ENCODE data around the gene AGR2. TPM values are rescaled to one million over a fixed set of nuclear protein-coding genes. Genes with fewer than 3 reads are reported as not detected.

AGR2 gene
- total RNA-seq, 1 experiment from 2014 or later: 147 TPM

DNA sequence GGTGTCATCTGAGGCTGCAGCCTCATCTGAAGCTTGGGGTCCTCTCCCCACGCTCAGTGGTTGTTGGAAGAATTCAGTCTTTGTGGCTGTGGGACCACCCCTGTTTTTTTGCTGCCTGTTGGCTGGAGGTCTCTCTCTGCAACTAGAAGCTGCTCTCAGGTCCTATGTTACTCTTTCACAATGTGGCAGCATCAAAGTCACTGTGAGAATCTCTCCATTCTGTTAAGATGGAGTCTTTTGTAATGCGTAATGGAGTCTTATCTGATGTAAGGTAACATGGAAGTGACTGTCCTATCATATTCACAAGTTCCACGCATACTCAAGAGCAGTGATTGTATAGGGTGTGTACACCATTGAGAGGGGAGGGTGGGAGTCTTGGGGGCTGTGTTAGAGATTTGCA lies 26.3 kb downstream of the AGR2 start:
- POLR2A ChIA-PET: no interaction called here
- in situ Hi-C loops (cut with HindIII; ENCODE audit: low pct_unique_long_range_greater_than_20kb, low sequenced_read_pairs): no loop called here
- Histone ChIP-seq H3K27ac (ENCODE audit: low read length) (no peak overlapping the region), H3K27me3 (ENCODE audit: control insufficient read depth, insufficient read depth, low read length) (no peaks in the 10 kb centered on the region), H3K36me3 (ENCODE audit: control insufficient read depth, insufficient read depth, low read length) (peaks cover 3% of the 10 kb centered on the region; the same call in 1 of the 2 replicates), H3K9me3 (ENCODE audit: control insufficient read depth, insufficient read depth, low read depth, low read length) (no peaks in the 10 kb centered on the region), H3K4me3 (ENCODE audit: low read depth in 2 of 2, low read length in 2 of 2) (no peak overlapping the region), H3K4me1 (ENCODE audit: control insufficient read depth, insufficient read depth, low read length) (no peaks in the 10 kb centered on the region)
- no peak for ATAC-seq
- BruUV-seq (replicated peaks): no TSS peak
- intact Hi-C loops (cut with micrococcal nuclease; ENCODE audit: unreplicated experiment): no loop called here
- DNase-seq (ENCODE audit: low read depth, low spot score): no peak
- CTCF ChIA-PET: no interaction called here
- no peak for TF ChIP-seq POLR2AphosphoS5 (IDR thresholded peaks at IDR 0.05; ENCODE audit: low read depth, low read length)
- TF ChIP-seq, protein P1, sequence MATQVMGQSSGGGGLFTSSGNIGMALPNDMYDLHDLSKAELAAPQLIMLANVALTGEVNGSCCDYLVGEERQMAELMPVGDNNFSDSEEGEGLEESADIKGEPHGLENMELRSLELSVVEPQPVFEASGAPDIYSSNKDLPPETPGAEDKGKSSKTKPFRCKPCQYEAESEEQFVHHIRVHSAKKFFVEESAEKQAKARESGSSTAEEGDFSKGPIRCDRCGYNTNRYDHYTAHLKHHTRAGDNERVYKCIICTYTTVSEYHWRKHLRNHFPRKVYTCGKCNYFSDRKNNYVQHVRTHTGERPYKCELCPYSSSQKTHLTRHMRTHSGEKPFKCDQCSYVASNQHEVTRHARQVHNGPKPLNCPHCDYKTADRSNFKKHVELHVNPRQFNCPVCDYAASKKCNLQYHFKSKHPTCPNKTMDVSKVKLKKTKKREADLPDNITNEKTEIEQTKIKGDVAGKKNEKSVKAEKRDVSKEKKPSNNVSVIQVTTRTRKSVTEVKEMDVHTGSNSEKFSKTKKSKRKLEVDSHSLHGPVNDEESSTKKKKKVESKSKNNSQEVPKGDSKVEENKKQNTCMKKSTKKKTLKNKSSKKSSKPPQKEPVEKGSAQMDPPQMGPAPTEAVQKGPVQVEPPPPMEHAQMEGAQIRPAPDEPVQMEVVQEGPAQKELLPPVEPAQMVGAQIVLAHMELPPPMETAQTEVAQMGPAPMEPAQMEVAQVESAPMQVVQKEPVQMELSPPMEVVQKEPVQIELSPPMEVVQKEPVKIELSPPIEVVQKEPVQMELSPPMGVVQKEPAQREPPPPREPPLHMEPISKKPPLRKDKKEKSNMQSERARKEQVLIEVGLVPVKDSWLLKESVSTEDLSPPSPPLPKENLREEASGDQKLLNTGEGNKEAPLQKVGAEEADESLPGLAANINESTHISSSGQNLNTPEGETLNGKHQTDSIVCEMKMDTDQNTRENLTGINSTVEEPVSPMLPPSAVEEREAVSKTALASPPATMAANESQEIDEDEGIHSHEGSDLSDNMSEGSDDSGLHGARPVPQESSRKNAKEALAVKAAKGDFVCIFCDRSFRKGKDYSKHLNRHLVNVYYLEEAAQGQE (IDR thresholded peaks at IDR 0.05; ENCODE audit: insufficient read depth in 1 of 2, low read depth in 2 of 2, low read length in 1 of 2): no peak
- no peak for TF ChIP-seq SIN3A (IDR thresholded peaks at IDR 0.05; ENCODE audit: borderline replicate concordance, insufficient read depth, low read depth, low read length)
- TF ChIP-seq, protein P2, sequence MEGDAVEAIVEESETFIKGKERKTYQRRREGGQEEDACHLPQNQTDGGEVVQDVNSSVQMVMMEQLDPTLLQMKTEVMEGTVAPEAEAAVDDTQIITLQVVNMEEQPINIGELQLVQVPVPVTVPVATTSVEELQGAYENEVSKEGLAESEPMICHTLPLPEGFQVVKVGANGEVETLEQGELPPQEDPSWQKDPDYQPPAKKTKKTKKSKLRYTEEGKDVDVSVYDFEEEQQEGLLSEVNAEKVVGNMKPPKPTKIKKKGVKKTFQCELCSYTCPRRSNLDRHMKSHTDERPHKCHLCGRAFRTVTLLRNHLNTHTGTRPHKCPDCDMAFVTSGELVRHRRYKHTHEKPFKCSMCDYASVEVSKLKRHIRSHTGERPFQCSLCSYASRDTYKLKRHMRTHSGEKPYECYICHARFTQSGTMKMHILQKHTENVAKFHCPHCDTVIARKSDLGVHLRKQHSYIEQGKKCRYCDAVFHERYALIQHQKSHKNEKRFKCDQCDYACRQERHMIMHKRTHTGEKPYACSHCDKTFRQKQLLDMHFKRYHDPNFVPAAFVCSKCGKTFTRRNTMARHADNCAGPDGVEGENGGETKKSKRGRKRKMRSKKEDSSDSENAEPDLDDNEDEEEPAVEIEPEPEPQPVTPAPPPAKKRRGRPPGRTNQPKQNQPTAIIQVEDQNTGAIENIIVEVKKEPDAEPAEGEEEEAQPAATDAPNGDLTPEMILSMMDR (IDR thresholded peaks at IDR 0.05): no peak
- no peak for TF ChIP-seq TCF7L2 (IDR thresholded peaks at IDR 0.05; ENCODE audit: low read depth, low read length)

DNA sequence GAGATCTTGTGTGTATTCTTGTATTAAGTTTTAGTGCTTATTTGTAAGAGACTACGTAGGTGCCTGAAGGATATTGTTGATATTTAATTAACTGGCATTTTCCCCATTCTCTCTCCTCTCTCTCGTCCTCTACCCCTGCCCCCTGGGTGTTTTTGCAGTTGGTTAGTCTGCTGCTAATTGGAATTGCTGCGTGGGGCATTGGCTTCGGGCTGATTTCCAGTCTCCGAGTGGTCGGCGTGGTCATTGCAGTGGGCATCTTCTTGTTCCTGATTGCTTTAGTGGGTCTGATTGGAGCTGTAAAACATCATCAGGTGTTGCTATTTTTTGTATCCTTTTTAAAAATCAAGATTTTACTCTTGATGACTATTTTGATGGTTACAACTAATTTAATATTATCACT lies 28.7 kb downstream of the AGR2 start:
- no peak overlapping the region for H3K27ac ChIP-seq (ENCODE audit: low read length)
- ATAC-seq (no peak), DNase-seq (ENCODE audit: low read depth, low spot score) (no peak)
- no peaks in the 10 kb centered on the region for H3K27me3 ChIP-seq (ENCODE audit: control insufficient read depth, insufficient read depth, low read length)
- no peaks in the 10 kb centered on the region for H3K9me3 ChIP-seq (ENCODE audit: control insufficient read depth, insufficient read depth, low read depth, low read length)
- ChIA-PET POLR2A (no interaction called here), CTCF (no interaction called here)
- H3K36me3 ChIP-seq (ENCODE audit: control insufficient read depth, insufficient read depth, low read length): no peaks in the 10 kb centered on the region
- TF ChIP-seq, protein P2 (IDR thresholded peaks at IDR 0.05): no peak
- TF ChIP-seq POLR2AphosphoS5 (IDR thresholded peaks at IDR 0.05; ENCODE audit: low read depth, low read length): no peak
- no peak for TF ChIP-seq TCF7L2 (IDR thresholded peaks at IDR 0.05; ENCODE audit: low read depth, low read length)
- TF ChIP-seq, protein P1 (IDR thresholded peaks at IDR 0.05; ENCODE audit: insufficient read depth in 1 of 2, low read depth in 2 of 2, low read length in 1 of 2): no peak
- TF ChIP-seq SIN3A (IDR thresholded peaks at IDR 0.05; ENCODE audit: borderline replicate concordance, insufficient read depth, low read depth, low read length): no peak
- H3K4me3 ChIP-seq (ENCODE audit: low read depth in 2 of 2, low read length in 2 of 2): no peak overlapping the region
- peaks cover 13% of the 10 kb centered on the region for H3K4me1 ChIP-seq (ENCODE audit: control insufficient read depth, insufficient read depth, low read length)
- in situ Hi-C loops (cut with HindIII; ENCODE audit: low pct_unique_long_range_greater_than_20kb, low sequenced_read_pairs) (no loop called here), intact Hi-C loops (cut with micrococcal nuclease; ENCODE audit: unreplicated experiment) (no loop called here)
- no TSS peak for BruUV-seq (replicated peaks)

Data from Panc1 (cell line).